Endodermal cell (in vitro differentiated cells): ENCODE measurements around the gene GRK1. TPM values are rescaled to one million over a fixed set of nuclear protein-coding genes. Genes with fewer than 3 reads are reported as not detected.

Source experiments
- DNase-seq: peaks from one replicate; pipeline ENCODE4 v3.0.0-alpha.2; 2017
- H3K27ac ChIP-seq: 2 replicates; pipeline ENCODE4 v1.5.1; 2013; ENCODE audit warnings: mild to moderate bottlenecking, low read depth, low read length, moderate library complexity
- H3K27me3 ChIP-seq: 2 replicates; pipeline ENCODE4 v1.6.1; 2013; ENCODE audit warnings: mild to moderate bottlenecking, low read length, moderate library complexity; ENCODE audit not compliant: insufficient read depth, control insufficient read depth, poor library complexity, severe bottlenecking
- H3K36me3 ChIP-seq: 2 replicates; pipeline ENCODE4 v1.7.0; 2013; ENCODE audit warnings: mild to moderate bottlenecking, low read length, moderate library complexity; ENCODE audit not compliant: control insufficient read depth, insufficient read depth
- H3K4me1 ChIP-seq: one replicate; pipeline ENCODE4 v1.7.0; 2013; ENCODE audit warnings: low read length; ENCODE audit not compliant: control insufficient read depth, insufficient read depth
- H3K4me3 ChIP-seq: 2 replicates; pipeline ENCODE4 v1.5.1; 2013; ENCODE audit warnings: mild to moderate bottlenecking, low read length, moderate library complexity
- H3K9ac ChIP-seq: 2 replicates; pipeline ENCODE4 v1.6.1; 2013; ENCODE audit warnings: mild to moderate bottlenecking, low read length, moderate library complexity; ENCODE audit not compliant: poor library complexity, severe bottlenecking; ENCODE audit errors: extremely low read depth
- H3K9me3 ChIP-seq: 2 replicates; pipeline ENCODE4 v1.6.1; 2013; ENCODE audit warnings: mild to moderate bottlenecking, low read length, moderate library complexity; ENCODE audit not compliant: control insufficient read depth
- H3K27ac Mint-ChIP-seq: 2 replicates; pipeline ENCODE4 v1.8.0; 2020; ENCODE audit warnings: mixed read lengths
- H3K27me3 Mint-ChIP-seq: 2 replicates; pipeline ENCODE4 v1.8.0; 2021; ENCODE audit warnings: mild to moderate bottlenecking, mixed read lengths; ENCODE audit not compliant: insufficient read depth
- H3K36me3 Mint-ChIP-seq: 2 replicates; pipeline ENCODE4 v1.8.0; 2020; ENCODE audit warnings: low read depth, mixed read lengths
- H3K4me1 Mint-ChIP-seq: 2 replicates; pipeline ENCODE4 v1.8.0; 2020; ENCODE audit warnings: mixed read lengths
- H3K4me3 Mint-ChIP-seq: 2 replicates; pipeline ENCODE4 v1.8.0; 2020; ENCODE audit warnings: mild to moderate bottlenecking, moderate library complexity, mixed read lengths
- H3K9me3 Mint-ChIP-seq: 2 replicates; pipeline ENCODE4 v1.8.0; 2020; ENCODE audit warnings: mild to moderate bottlenecking, mixed read lengths
- CTCF ChIP-seq: fragments of 200-600 bp; sonication (generic); conservative IDR thresholded peaks from 2 replicates; pipeline ENCODE4 v1.5.0; 2021; ENCODE audit warnings: antibody characterized with exemption, mild to moderate bottlenecking
- WGBS, 2 experiments: methylation state at CpG; one replicate each; pipeline versions ENCODE4 v1.1.5 to v1.1.7; 2013; ENCODE audit warnings: missing lambda C conversion rate in 2 of 2, mixed read lengths in 1 of 2; ENCODE audit not compliant: insufficient coverage in 1 of 2, insufficient read length in 1 of 2; 5-methylcytosine and 5-hydroxymethylcytosine counted together
- total RNA-seq, 2 donors: library from RNA; stranded (reverse); fragmentation: NEBNext Ultra II Directional in 1 of 2; extraction: Animal tissue kit (Norgen Biotek cat#: 25700) in 1 of 2; gene quantifications; 2 replicates in 1 of 2; 3 replicates in 1 of 2; pipeline ENCODE4 v1.2.1, GENCODE V29; 2021

Gene GRK1
- total RNA-seq, 2 donors from 2014 or later, result 1.7 to 2.5 TPM

GRCh38 chr13:113768018-113768905 is 101.2 kb downstream of the GRK1 start:
- no peak overlapping the region for H3K4me3 ChIP-seq
- H3K9me3 ChIP-seq, result no peaks in the 10 kb centered on the region
- H3K27me3 ChIP-seq, result no peaks in the 10 kb centered on the region
- Mint-ChIP-seq H3K9me3 (peaks cover 4% of the 10 kb centered on the region), H3K4me3 (no peak overlapping the region), H3K4me1 (peaks cover 6% of the 10 kb centered on the region), H3K36me3 (no peaks in the 10 kb centered on the region), H3K27me3 (peaks cover 3% of the 10 kb centered on the region), H3K27ac (no peak overlapping the region)
- no peak overlapping the region for H3K9ac ChIP-seq
- H3K36me3 ChIP-seq, result no peaks in the 10 kb centered on the region
- no peak overlapping the region for H3K27ac ChIP-seq
- H3K4me1 ChIP-seq, result no peaks in the 10 kb centered on the region
- 91% methylated on average over 21 to 28 of the region's 28 CpGs for WGBS, 2 experiments
- peak; percentile 32 for DNase-seq
- TF ChIP-seq CTCF, result no peak

GRCh38 chr13:113769106-113769505 is 102.1 kb downstream of the GRK1 start:
- TF ChIP-seq CTCF, result no peak
- peaks cover 1% of the 10 kb centered on the region for H3K27me3 Mint-ChIP-seq
- H3K9me3 ChIP-seq, result no peaks in the 10 kb centered on the region
- DNase-seq, result peak; percentile 15
- no peaks in the 10 kb centered on the region for H3K36me3 Mint-ChIP-seq
- 89 to 93% methylated on average over 5 of the region's 5 CpGs for WGBS, 2 experiments
- H3K9me3 Mint-ChIP-seq, result peaks cover 4% of the 10 kb centered on the region
- peaks cover 6% of the 10 kb centered on the region for H3K4me1 Mint-ChIP-seq
- no peaks in the 10 kb centered on the region for H3K27me3 ChIP-seq
- no peak overlapping the region for H3K4me3 Mint-ChIP-seq
- no peak overlapping the region for H3K4me3 ChIP-seq
- no peak overlapping the region for H3K27ac ChIP-seq
- H3K27ac Mint-ChIP-seq, result no peak overlapping the region
- no peak overlapping the region for H3K9ac ChIP-seq
- H3K4me1 ChIP-seq, result no peaks in the 10 kb centered on the region
- H3K36me3 ChIP-seq, result no peaks in the 10 kb centered on the region

GRCh38 chr13:113769881-113770280 is 102.9 kb downstream of the GRK1 start:
- DNase-seq, result peak; percentile 27
- Histone ChIP-seq H3K27ac (no peak overlapping the region), H3K9me3 (no peaks in the 10 kb centered on the region), H3K36me3 (no peaks in the 10 kb centered on the region), H3K4me1 (no peaks in the 10 kb centered on the region), H3K9ac (no peak overlapping the region), H3K27me3 (peaks cover 4% of the 10 kb centered on the region), H3K4me3 (no peak overlapping the region)
- Mint-ChIP-seq H3K4me1 (peaks cover 6% of the 10 kb centered on the region), H3K36me3 (no peaks in the 10 kb centered on the region), H3K27me3 (peaks cover 1% of the 10 kb centered on the region), H3K27ac (no peak overlapping the region), H3K9me3 (peaks cover 4% of the 10 kb centered on the region), H3K4me3 (no peak overlapping the region)
- TF ChIP-seq CTCF, result no peak
- 87 to 94% methylated on average over 12 to 13 of the region's 13 CpGs for WGBS, 2 experiments
